HFF-Myc (cell line): ENCODE results near the gene SMS.

ENCODE experiments used
- DNase-seq: peaks from one replicate; pipeline ENCODE4 v3.0.0-alpha.2; 2011; ENCODE audit warnings: low read depth; ENCODE audit errors: extremely low read depth
- H3K4me3 ChIP-seq: replicated peaks from 2 replicates; pipeline ENCODE4 v1.5.1; 2011; ENCODE audit warnings: low read depth, mild to moderate bottlenecking, control low read depth, low read length
- TF ChIP-seq, protein P1 (sequence below): IDR thresholded peaks from 2 replicates; pipeline ENCODE4 v1.5.1; 2012; ENCODE audit warnings: mild to moderate bottlenecking, low read depth, low read length, control low read depth; ENCODE audit errors: missing control alignments

SMS gene

DNA sequence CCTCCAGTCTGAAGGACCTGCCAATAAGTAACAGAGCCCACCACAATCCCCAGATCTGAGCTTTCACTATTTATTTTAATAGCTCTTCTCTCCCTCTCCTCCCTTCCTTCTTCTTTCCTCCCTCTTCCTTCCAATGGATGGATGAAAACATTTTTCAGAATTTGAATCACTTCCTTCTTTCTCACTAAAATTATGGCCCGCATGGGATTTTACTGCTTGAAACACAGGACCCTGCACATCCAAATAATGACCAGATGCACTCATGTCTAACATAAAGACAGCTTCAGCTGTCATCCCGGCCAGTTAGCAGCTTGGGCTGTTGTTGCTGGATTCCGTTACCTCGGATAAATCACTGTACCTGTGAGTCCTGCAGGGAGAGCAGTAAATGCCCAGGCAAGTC lies 86.2 kb downstream of the SMS start:
- no peak overlapping the region for H3K4me3 ChIP-seq
- no peak for DNase-seq
- TF ChIP-seq, protein P1, sequence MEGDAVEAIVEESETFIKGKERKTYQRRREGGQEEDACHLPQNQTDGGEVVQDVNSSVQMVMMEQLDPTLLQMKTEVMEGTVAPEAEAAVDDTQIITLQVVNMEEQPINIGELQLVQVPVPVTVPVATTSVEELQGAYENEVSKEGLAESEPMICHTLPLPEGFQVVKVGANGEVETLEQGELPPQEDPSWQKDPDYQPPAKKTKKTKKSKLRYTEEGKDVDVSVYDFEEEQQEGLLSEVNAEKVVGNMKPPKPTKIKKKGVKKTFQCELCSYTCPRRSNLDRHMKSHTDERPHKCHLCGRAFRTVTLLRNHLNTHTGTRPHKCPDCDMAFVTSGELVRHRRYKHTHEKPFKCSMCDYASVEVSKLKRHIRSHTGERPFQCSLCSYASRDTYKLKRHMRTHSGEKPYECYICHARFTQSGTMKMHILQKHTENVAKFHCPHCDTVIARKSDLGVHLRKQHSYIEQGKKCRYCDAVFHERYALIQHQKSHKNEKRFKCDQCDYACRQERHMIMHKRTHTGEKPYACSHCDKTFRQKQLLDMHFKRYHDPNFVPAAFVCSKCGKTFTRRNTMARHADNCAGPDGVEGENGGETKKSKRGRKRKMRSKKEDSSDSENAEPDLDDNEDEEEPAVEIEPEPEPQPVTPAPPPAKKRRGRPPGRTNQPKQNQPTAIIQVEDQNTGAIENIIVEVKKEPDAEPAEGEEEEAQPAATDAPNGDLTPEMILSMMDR: no peak

DNA sequence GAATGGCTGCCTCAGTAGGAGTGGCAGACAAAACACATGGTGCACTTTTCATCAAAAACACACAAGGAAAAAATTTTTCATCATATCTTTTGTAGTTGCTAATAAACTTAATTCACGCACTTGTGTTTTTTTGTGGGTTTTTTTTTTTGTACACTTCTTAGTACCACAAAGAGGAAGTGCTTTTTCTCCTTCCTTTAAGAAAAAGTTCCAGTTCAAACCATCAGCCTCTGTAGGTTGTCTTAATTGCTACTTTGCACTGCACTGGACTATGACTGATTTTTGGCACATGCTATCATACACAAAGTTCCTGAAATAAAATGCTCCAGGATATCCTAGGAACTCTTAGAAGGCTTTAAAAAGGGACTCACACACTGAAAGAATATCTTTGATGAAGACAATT lies 91.6 kb downstream of the SMS start, which contains the start of gene PHEX:
Gene PHEX (plus strand): TSS at position 242 of the 400 bp plus-strand sequence. CDS start 681 bp downstream, outside the sequence.
- TF ChIP-seq, protein P1: no peak
- DNase-seq: no peak
- no peak within 1 kb of the TSS for H3K4me3 ChIP-seq

DNA sequence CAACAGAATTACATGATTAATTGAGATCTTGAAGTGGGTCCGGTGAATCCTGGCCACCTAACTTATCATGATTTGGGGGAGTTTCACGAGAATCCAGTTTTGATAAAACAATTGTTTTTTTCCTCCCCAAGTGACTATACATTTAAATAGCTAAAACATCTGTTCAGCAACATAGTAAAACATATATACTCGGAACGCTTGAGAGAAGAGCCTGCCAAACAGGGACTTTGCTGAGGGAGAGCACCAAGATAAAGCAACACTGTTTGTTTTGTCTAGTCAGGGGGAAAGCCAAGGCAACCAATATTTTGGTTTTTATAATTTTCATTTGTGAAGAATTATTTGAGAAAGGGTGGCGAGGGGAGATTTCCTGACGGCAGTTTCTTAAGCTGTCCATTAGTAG lies 92.0 kb downstream of the SMS start:
- TF ChIP-seq, protein P1: no peak
- no peak overlapping the region for H3K4me3 ChIP-seq

DNA sequence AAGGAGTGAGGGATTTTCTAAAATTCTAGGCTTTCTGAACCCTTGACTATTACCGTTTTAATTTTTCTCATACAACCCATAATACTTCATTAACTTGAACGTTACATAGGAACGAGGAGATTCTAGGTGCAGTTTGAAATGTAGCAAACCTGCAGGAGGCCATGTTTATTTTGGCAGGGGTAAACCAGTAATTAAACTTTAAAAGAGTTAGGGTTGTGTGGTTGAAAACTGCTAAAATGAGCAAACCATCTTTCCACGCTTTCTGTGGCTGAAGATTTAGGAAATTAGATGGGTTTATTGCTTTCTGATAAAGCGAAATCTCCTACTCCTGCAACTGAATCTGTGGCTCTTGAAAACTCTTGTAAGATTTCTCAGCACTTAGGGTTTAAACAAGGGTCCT lies 93.3 kb downstream of the SMS start:
- TF ChIP-seq, protein P1: no peak
- DNase-seq: no peak
- H3K4me3 ChIP-seq: no peak overlapping the region

More for the DNA sequence above, 92.0 kb downstream of the SMS start:
- DNase-seq: no peak

DNA sequence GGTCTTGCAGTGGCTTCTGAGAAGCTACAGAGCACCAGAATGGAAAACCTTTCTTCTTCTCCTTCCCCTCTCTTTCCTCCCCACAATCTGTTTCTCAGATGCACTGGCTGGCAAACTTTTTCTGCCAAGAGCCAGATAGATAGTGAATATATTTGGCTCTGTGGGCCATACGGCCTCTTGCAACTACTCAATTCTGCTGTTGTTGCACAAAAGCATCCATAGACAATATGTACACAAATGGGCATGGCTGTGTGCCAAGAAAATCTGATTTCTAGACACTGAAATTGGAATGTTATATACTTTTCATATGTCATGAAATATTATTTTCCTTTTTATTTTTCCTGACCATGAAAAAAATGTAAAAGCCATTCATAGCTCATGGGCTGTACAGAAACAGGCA lies 94.7 kb downstream of the SMS start:
- DNase-seq: no peak
- no peak overlapping the region for H3K4me3 ChIP-seq
- TF ChIP-seq, protein P1: no peak

DNA sequence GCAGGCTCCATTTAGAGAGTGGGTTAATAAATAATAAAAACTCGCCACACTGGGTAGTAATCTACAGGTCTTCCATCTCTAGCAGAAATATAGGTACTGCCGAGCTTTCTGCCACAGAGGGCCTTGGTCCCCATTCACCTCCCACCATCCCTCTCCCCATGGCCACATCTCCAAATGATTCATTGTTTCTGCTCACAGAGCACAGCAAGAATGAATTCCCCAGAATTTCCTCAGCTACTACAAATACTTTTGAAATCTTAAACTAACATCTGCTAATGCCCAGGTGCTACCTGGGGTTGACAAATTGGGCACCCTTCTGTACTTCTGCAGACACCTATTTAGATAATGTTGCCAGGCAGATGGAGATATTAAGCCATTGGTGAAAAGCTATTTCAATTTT lies 96.7 kb downstream of the SMS start:
- DNase-seq: no peak
- no peak overlapping the region for H3K4me3 ChIP-seq
- TF ChIP-seq, protein P1: no peak

DNA sequence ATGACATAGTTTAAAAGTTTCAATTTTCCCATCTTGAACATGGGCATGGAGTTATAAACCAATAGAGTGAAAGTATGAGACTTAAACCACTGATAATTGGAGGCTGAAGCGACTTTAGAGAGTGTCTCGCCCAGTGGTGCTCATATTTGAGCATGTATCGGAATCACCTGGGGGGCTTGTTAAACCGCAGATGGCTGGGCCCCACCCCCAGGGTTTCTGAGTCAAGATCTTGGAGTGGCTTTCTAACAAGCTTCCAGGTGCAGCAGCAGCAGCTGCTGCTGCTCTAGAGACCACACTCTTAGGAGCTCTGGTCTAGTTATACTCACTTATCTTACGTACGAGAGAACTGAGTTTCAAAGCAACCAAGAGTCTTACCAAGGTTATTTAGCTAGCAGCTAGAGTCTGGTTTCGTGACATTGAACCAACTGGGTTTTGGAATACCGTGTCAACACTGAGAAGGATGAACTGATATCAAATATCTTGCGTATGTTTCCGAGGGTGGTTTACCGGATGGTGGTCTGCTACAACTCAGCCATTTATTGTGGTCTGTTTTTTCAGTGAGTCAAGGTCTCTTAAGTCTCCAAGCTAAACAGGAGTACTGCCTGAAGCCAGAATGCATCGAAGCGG lies 97.5 kb downstream of the SMS start:
- H3K4me3 ChIP-seq: no peak overlapping the region
- DNase-seq: no peak
- TF ChIP-seq, protein P1: no peak
